Kidney epithelial cell (primary cell): Measurements from ENCODE around the gene CREB3L4. TPM values are rescaled to one million over a fixed set of nuclear protein-coding genes. Genes with fewer than 3 reads are reported as not detected.
"Not testable (repeated sequence)": the region's sequence is repeated elsewhere in the genome, so short reads cannot be mapped to it uniquely, and the experiment has no call there.

ENCODE experiments used
- DNase-seq: peaks from one replicate; pipeline ENCODE4 v3.0.0-alpha.2; 2010; ENCODE audit warnings: low read depth
- H3K27me3 ChIP-seq: 2 replicates; pipeline ENCODE4 v1.6.0; 2011; ENCODE audit warnings: low read length; ENCODE audit not compliant: control insufficient read depth, insufficient read depth
- H3K36me3 ChIP-seq: 2 replicates; pipeline ENCODE4 v1.5.1; 2011; ENCODE audit warnings: low read length; ENCODE audit not compliant: control insufficient read depth, insufficient read depth
- H3K4me3 ChIP-seq: 2 replicates; pipeline ENCODE4 v1.5.1; 2011; ENCODE audit warnings: low read depth, mild to moderate bottlenecking, control low read depth, low read length
- CTCF ChIP-seq: IDR thresholded peaks from 2 replicates; pipeline ENCODE4 v1.5.1; 2011; ENCODE audit warnings: mild to moderate bottlenecking, moderate library complexity, low read length, control low read depth, inconsistent platforms; ENCODE audit not compliant: insufficient read depth, poor library complexity, severe bottlenecking
- total RNA-seq: library from RNA; depleted of rRNA; stranded (reverse); fragments of >200 nt; gene quantifications from 2 replicates; pipeline ENCODE4 v1.2.3, GENCODE V29; 2015

The CREB3L4 gene
- total RNA-seq, 1 donor from 2014 or later, result 14.5 TPM

- Histone ChIP-seq H3K4me3 (peak overlapping the region; percentile 74), H3K36me3 (peaks cover 2% of the 10 kb centered on the region), H3K27me3 (no peaks in the 10 kb centered on the region)
- no peak for DNase-seq
- TF ChIP-seq CTCF, result no peak
These were observed 23.5 kb downstream of the CREB3L4 start for GRCh38 chr1:153991151-153991630.

- Histone ChIP-seq H3K4me3 (peak overlapping the region; percentile 74), H3K36me3 (peaks cover 2% of the 10 kb centered on the region), H3K27me3 (no peaks in the 10 kb centered on the region)
- no peak for TF ChIP-seq CTCF
- no peak for DNase-seq
These were observed 24.1 kb downstream of the CREB3L4 start for GRCh38 chr1:153991806-153992205.

- peaks cover 2% of the 10 kb centered on the region for H3K36me3 ChIP-seq
- TF ChIP-seq CTCF, result no peak
- H3K27me3 ChIP-seq, result no peaks in the 10 kb centered on the region
- H3K4me3 ChIP-seq, result no peak overlapping the region
- DNase-seq, result no peak
These were observed 27.5 kb downstream of the CREB3L4 start for GRCh38 chr1:153995202-153995601.

GRCh38 chr1:153995640-153996039 is 27.9 kb downstream of the CREB3L4 start:
- H3K4me3 ChIP-seq, result no peak overlapping the region
- TF ChIP-seq CTCF, result no peak
- DNase-seq, result no peak
- H3K36me3 ChIP-seq, result peaks cover 2% of the 10 kb centered on the region
- no peaks in the 10 kb centered on the region for H3K27me3 ChIP-seq

- not testable (repeated sequence) for DNase-seq, H3K4me3 ChIP-seq, H3K36me3 ChIP-seq, H3K27me3 ChIP-seq
These were observed 29.2 kb downstream of the CREB3L4 start for GRCh38 chr1:153996882-153997281.

GRCh38 chr1:154000420-154000819 is 32.7 kb downstream of the CREB3L4 start:
- Histone ChIP-seq H3K36me3 (no peaks in the 10 kb centered on the region), H3K27me3 (no peaks in the 10 kb centered on the region), H3K4me3 (no peak overlapping the region)
- TF ChIP-seq CTCF, result no peak
- DNase-seq, result no peak

GRCh38 chr1:154006136-154006535 is 38.4 kb downstream of the CREB3L4 start:
- no peak overlapping the region for H3K4me3 ChIP-seq
- TF ChIP-seq CTCF, result no peak
- H3K27me3 ChIP-seq, result no peaks in the 10 kb centered on the region
- no peaks in the 10 kb centered on the region for H3K36me3 ChIP-seq
- DNase-seq, result no peak
